NCI-H526 treated with DMSO at 0.1 percent for 48 hours (cell line): ENCODE results near the gene PBRM1.

Experiments used
- DNase-seq: peaks from one replicate; lab custom pipeline; 2025; lab: John Stamatoyannopoulos, UW

Gene PBRM1

DNA sequence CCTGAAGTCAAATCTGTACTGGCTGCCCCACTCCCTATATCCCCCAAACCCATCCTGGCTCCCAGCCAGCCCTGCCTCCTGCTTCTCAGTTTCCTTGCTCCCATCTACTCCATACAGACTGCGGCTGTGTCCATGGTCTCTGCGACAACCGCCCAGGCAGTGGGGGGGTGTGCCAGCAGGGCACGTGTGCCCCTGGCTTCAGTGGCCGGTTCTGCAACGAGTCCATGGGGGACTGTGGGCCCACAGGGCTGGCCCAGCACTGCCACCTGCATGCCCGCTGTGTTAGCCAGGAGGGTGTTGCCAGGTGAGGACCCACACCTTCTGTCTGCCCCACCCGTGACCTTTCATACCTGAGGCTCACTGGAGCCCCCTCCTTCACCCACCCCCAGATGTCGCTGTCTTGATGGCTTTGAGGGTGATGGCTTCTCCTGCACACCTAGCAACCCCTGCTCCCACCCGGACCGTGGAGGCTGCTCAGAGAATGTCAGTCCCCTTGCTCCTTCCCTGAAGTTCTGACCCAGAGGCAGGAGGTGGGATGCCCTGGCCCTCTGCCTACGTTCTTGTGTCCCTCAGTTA lies 175.9 kb downstream of the PBRM1 start:
- DNase-seq = no peak

GRCh38 chr3:52507359-52507758 lies 178.4 kb downstream of the PBRM1 start:
- no peak for DNase-seq

GRCh38 chr3:52506266-52506966 lies 179.3 kb downstream of the PBRM1 start:
- DNase-seq = no peak

- no peak for DNase-seq
Measured at GRCh38 chr3:52504977-52505376, 180.7 kb downstream of the PBRM1 start.

DNA sequence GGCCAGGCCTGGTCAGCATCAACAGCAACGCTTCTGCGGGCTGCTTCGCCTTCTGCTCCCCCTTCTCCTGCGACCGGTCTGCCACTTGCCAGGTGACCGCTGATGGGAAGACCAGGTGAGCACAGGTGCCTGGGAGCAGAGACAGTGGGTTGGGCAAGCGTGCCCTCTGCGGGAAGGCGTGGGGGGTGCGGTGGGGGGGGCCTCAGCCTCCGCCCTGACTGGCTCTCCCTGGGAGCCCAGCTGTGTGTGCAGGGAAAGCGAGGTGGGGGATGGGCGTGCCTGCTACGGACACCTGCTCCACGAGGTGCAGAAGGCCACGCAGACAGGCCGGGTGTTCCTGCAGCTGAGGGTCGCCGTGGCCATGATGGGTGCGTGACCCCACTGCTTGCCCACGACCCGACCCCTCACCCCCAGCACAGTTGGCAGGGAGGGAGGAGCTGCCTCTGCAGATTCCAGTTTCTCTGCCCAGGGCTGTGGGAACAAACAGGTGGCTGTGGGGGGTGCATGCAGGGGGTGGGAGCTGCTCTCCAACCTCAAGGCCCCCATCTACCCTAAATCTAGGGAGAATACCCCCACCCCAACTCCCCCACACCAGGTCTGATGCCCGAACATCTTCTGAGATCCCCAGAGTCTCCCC lies 181.8 kb downstream of the PBRM1 start:
- DNase-seq = no peak

DNA sequence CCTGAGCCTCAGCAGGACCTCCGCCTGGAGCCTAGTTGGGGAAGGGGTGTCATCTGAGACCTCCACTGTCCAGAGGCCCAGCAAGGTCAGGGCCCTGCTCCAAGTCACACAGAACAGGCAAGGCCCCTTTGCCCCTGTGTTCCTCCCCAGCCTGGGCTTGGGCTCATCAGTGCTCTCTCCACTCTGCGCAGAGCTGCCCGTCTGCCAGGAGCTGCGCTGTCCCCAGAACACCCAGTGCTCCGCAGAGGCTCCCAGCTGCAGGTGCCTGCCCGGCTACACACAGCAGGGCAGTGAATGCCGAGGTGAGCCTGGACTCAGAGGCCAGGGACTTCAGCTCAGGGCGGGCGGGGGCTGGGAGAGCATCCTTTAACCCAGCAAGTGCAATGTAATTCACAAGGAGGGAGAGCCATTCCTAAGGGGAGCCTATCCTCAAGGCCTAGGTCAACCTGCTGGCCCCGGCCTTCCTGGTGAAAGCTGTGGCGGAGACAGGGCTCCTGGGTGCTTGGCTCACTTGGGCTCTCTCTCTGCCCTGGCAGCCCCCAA lies 182.8 kb downstream of the PBRM1 start:
- DNase-seq = no peak

GRCh38 chr3:52502001-52502400 lies 183.7 kb downstream of the PBRM1 start:
- no peak for DNase-seq

- no peak for DNase-seq
Measured at GRCh38 chr3:52501046-52501445, 184.7 kb downstream of the PBRM1 start.

DNA sequence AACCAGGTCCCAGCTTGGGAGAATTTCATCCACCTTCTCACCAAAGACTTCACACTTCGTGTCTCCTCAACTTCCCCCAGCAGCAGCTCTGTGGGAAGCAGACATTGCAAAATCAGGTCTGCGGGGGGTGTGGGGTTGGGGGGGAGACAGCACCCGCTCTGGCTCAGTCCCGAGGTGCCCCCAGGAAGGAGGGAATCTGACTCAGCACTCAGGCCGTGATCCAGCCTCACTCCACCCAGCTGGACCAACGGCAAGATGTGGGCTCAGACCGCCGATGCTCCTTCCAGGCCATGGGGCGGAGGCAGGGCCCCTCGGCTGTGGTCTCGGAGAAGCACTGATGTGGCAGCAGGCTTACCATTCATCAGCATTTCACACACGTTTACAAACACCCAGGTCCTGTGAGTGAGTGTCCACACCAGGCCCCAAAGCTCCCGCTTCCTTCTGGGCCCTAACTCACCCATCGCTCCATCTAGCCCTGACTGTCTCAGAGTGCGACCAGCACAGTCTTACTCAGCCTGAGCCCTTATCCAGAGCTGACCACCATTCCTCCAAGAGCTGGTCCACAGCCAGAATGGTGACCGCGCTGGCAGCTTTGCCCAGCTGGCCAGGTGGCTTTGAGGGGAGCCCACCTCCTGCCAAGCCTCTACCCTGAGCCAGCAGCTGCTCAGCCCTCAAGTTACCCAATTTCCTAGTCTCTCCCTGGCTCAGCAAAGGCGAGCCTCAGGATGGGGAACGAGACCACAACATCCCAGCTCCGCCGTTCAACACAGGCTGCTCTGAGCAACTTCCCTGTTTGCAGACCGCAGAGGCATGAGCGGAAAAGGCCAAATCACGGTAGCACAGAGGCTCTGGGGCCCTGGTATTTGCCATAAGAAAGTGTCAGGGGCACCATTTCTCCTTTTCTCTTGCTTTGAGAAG lies 187.3 kb downstream of the PBRM1 start:
- no peak for DNase-seq

DNA sequence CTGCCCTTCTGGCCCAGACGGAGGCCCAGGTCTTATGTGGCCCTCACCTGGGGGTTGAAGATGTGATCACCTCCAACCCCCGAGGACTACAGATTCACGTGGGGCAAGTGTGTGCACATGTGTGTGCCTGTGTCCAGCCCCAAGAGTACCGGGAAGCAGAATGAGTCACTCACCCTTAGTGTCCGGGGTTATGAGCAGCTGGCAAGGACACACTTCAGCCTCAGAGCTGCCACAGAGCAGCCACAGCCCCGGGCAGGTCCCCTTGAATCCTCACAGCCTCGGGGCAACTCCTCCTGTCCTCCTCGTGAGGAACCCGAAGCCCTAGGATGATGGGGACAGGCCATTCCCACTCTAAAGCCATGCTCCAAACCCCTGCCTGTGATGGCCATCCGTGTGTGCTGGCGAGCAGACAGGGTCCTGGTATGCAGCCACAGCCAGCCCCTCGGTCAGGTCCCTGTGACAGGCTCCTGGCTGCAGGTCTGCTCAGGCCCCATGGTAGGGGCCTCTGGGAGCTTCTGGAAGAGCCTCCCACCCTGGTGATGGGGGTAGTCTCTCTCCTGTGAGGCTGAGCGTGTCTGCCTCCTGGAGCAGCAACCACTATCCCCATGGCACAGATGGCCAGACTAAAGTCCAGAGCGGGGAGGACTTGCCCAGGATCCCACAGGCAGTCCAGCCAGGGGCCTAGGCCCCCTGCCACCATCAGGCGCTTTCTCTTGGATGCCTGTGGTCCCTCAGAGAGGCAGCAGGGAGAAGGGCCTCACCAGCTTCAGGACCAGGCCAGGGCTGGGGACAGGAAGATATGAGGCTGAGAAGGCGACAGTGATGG lies 189.7 kb downstream of the PBRM1 start:
- no peak for DNase-seq
